Hepatocyte (in vitro differentiated cells): ENCODE measurements around the gene FNDC3B. TPM values are rescaled to one million over a fixed set of nuclear protein-coding genes. Genes with fewer than 3 reads are reported as not detected.
"Not testable (repeated sequence)": the region's sequence is repeated elsewhere in the genome, so short reads cannot be mapped to it uniquely, and the experiment has no call there.

ENCODE experiments used
- DNase-seq: peaks from one replicate; pipeline ENCODE4 v3.0.0-alpha.2; 2016; ENCODE audit warnings: low spot score
- H2AFZ ChIP-seq: fragments of 200-600 bp; sonication (generic); 2 replicates; pipeline ENCODE4 v1.6.0; 2016; ENCODE audit warnings: antibody characterized with exemption, mild to moderate bottlenecking
- H3K27ac ChIP-seq: fragments of 200-600 bp; sonication (generic); 2 replicates; pipeline ENCODE4 v1.5.1; 2016; ENCODE audit warnings: mild to moderate bottlenecking
- H3K27me3 ChIP-seq: fragments of 200-600 bp; sonication (generic); 2 replicates; pipeline ENCODE4 v1.6.1; 2016
- H3K36me3 ChIP-seq: fragments of 200-600 bp; sonication (generic); replicated peaks from 2 replicates; pipeline ENCODE4 v1.5.1; 2016; ENCODE audit warnings: low read depth; ENCODE audit not compliant: insufficient read depth
- H3K4me1 ChIP-seq: fragments of 200-600 bp; sonication (generic); 2 replicates; pipeline ENCODE4 v1.5.1; 2016; ENCODE audit warnings: mild to moderate bottlenecking, moderate library complexity; ENCODE audit not compliant: insufficient read depth
- H3K4me2 ChIP-seq: fragments of 200-600 bp; sonication (generic); 2 replicates; pipeline ENCODE4 v1.6.0; 2016
- H3K4me3 ChIP-seq: fragments of 200-600 bp; sonication (generic); 2 replicates; pipeline ENCODE4 v1.5.1; 2016; ENCODE audit warnings: mild to moderate bottlenecking
- H3K79me2 ChIP-seq: fragments of 200-600 bp; sonication (generic); 2 replicates; pipeline ENCODE4 v1.6.0; 2017; ENCODE audit warnings: mild to moderate bottlenecking
- H3K9me2 ChIP-seq: fragments of 200-600 bp; sonication (generic); replicated peaks from 2 replicates; pipeline ENCODE4 v1.6.0; 2017; ENCODE audit warnings: mild to moderate bottlenecking; ENCODE audit not compliant: insufficient read depth
- H3K9me3 ChIP-seq: fragments of 200-600 bp; sonication (generic); 2 replicates; pipeline ENCODE4 v1.5.1; 2016; ENCODE audit warnings: low read depth, mild to moderate bottlenecking
- H4K20me1 ChIP-seq: fragments of 200-600 bp; sonication (generic); 2 replicates; pipeline ENCODE4 v1.6.0; 2016; ENCODE audit warnings: mild to moderate bottlenecking; ENCODE audit not compliant: insufficient read depth, poor library complexity, severe bottlenecking
- CTCF ChIP-seq: fragments of 200-600 bp; sonication (generic); IDR thresholded peaks from 2 replicates; pipeline ENCODE4 v1.5.1; 2016; ENCODE audit warnings: antibody characterized with exemption, mild to moderate bottlenecking; ENCODE audit not compliant: poor library complexity
- EZH2 ChIP-seq: fragments of 200-600 bp; sonication (generic); IDR thresholded peaks from 2 replicates; pipeline ENCODE4 v1.6.1; 2016; ENCODE audit warnings: antibody characterized with exemption, mild to moderate bottlenecking, borderline replicate concordance
- EZH2phosphoT487 ChIP-seq: fragments of 200-600 bp; sonication (generic); IDR thresholded peaks from one replicate; pipeline ENCODE4 v1.6.1; 2018; ENCODE audit warnings: antibody characterized with exemption, mild to moderate bottlenecking, low read depth, moderate library complexity; ENCODE audit not compliant: unreplicated experiment, severe bottlenecking
- WGBS: methylation state at CpG from one replicate; pipeline ENCODE4 v1.1.6; 2016; ENCODE audit warnings: low lambda C conversion rate; ENCODE audit errors: missing lambda C conversion rate; 5-methylcytosine and 5-hydroxymethylcytosine counted together
- polyA plus RNA-seq: library from polyadenylated mRNA; unstranded; fragments of >200 nt; fragmentation: Nextera tagmentation; extraction: Ambion mirVana; gene quantifications from 2 replicates; pipeline ENCODE4 v1.2.1, GENCODE V29; 2016
- total RNA-seq: library from RNA; depleted of rRNA; stranded (reverse); fragments of >200 nt; gene quantifications from 2 replicates; pipeline ENCODE4 v1.2.3, GENCODE V29; 2014

Gene FNDC3B
- total RNA-seq (91.9 and 113 TPM in 2 replicates), polyA plus RNA-seq (61.2 and 66.3 TPM in 2 replicates)

GRCh38 chr3:172039436-172040077 lies at the start of gene FNDC3B:
TSS of gene FNDC3B (plus strand) at chr3:172039578. CDS start at chr3:172112480, 72,902 bp downstream.
- Histone ChIP-seq H3K4me1 (no peaks in the 10 kb centered on the region), H3K79me2 (peaks cover 49% of the 10 kb centered on the region), H3K9me2 (no peaks in the 10 kb centered on the region), H3K27me3 (no peaks in the 10 kb centered on the region), H4K20me1 (peaks cover 28% of the 10 kb centered on the region), H3K36me3 (peaks cover 3% of the 10 kb centered on the region), H2AFZ (peak within 1 kb of the TSS; percentile 14), H3K9me3 (no peaks in the 10 kb centered on the region), H3K27ac (peak within 1 kb of the TSS; percentile 99), H3K4me3 (peak within 1 kb of the TSS; percentile 88), H3K4me2 (peak within 1 kb of the TSS; percentile 79)
- DNase-seq = peak; percentile 96
- under 1% methylated on average over 46 of the region's 59 CpGs for WGBS
- TF ChIP-seq CTCF (no peak), EZH2 (no peak), EZH2phosphoT487 (no peak)

- 94% methylated on average over 3 of the region's 3 CpGs for WGBS
- H3K9me3 ChIP-seq = not testable (repeated sequence)
Measured at GRCh38 chr3:171990239-171990638, 49.1 kb upstream of the FNDC3B start.

GRCh38 chr3:171991166-171991565 lies 48.2 kb upstream of the FNDC3B start:
- H3K27ac ChIP-seq = peak overlapping the region; percentile 20
- no peak overlapping the region for H3K4me3 ChIP-seq
- H4K20me1 ChIP-seq = no peaks in the 10 kb centered on the region
- H3K9me3 ChIP-seq = no peaks in the 10 kb centered on the region
- 35% methylated on average over 3 of the region's 3 CpGs for WGBS
- H3K4me2 ChIP-seq = no peak overlapping the region
- no peak overlapping the region for H2AFZ ChIP-seq
- TF ChIP-seq CTCF (no peak), EZH2 (no peak), EZH2phosphoT487 (no peak)
- H3K4me1 ChIP-seq = no peaks in the 10 kb centered on the region
- DNase-seq = no peak
- H3K9me2 ChIP-seq = no peaks in the 10 kb centered on the region
- no peaks in the 10 kb centered on the region for H3K79me2 ChIP-seq
- no peaks in the 10 kb centered on the region for H3K36me3 ChIP-seq
- no peaks in the 10 kb centered on the region for H3K27me3 ChIP-seq

More at GRCh38 chr3:171990239-171990638, 49.1 kb upstream of the FNDC3B start:
- H4K20me1 ChIP-seq, H3K4me2 ChIP-seq, H3K4me1 ChIP-seq, H3K79me2 ChIP-seq, H3K9me2 ChIP-seq, H3K36me3 ChIP-seq, H2AFZ ChIP-seq, H3K27ac ChIP-seq, H3K27me3 ChIP-seq, DNase-seq, H3K4me3 ChIP-seq: not testable (repeated sequence)

- TF ChIP-seq EZH2 (no peak), CTCF (no peak), EZH2phosphoT487 (no peak)
- no peak overlapping the region for H3K4me2 ChIP-seq
- 35% methylated on average over 3 of the region's 3 CpGs for WGBS
Measured at GRCh38 chr3:171994646-171995428, 44.5 kb upstream of the FNDC3B start.

More at GRCh38 chr3:171994646-171995428, 44.5 kb upstream of the FNDC3B start:
- Histone ChIP-seq H2AFZ (no peak overlapping the region), H3K4me3 (no peak overlapping the region), H3K9me2 (no peaks in the 10 kb centered on the region), H3K36me3 (no peaks in the 10 kb centered on the region), H4K20me1 (no peaks in the 10 kb centered on the region), H3K9me3 (peaks cover 5% of the 10 kb centered on the region), H3K27me3 (no peaks in the 10 kb centered on the region), H3K4me1 (no peaks in the 10 kb centered on the region), H3K27ac (peak overlapping the region; percentile 19), H3K79me2 (no peaks in the 10 kb centered on the region)
- DNase-seq = peak; percentile 19
